SK-N-SH (cell line): ENCODE results near the gene OBSCN. TPM values are rescaled to one million over a fixed set of nuclear protein-coding genes. Genes with fewer than 3 reads are reported as not detected.

Experiments used
- CTCF ChIA-PET: fragments of 300-600, 350-600 bp; formaldehyde crosslinking; extraction: SDS; loops from one replicate; lab custom pipeline; 2021; lab: Yijun Ruan, JAX
- POLR2A ChIA-PET: fragments of 350-600 bp; sonication (Branson Sonifier 250); formaldehyde crosslinking; extraction: SDS; loops from one replicate; lab custom pipeline; 2020; ENCODE audit warnings: antibody characterized with exemption, inconsistent platforms; lab: Yijun Ruan, JAX
- DNase-seq: peaks from one replicate; pipeline ENCODE4 v3.0.0; 2012
- H2AFZ ChIP-seq: fragments of 200-600 bp; sonication (generic); 2 replicates; pipeline ENCODE4 v1.8.1; 2016; ENCODE audit warnings: antibody characterized with exemption, mild to moderate bottlenecking, low read depth
- H3F3A ChIP-seq: fragments of 200-600 bp; sonication (generic); replicated peaks from 2 replicates; pipeline ENCODE3; 2016; ENCODE audit warnings: antibody characterized with exemption, mild to moderate bottlenecking; ENCODE audit not compliant: insufficient read depth
- H3K27ac ChIP-seq, 2 experiments: fragments of 200-500 bp in 1 of 2; fragments of 200-600 bp in 1 of 2; sonication (Bioruptor generic) in 1 of 2; sonication (generic), shearing (Covaris generic) in 1 of 2; 2 replicates each; pipeline versions ENCODE4 v1.5.1 to v1.6.1; 2014 to 2016; ENCODE audit warnings: low read depth in 2 of 2, inconsistent platforms in 1 of 2, low read length in 1 of 2, mild to moderate bottlenecking in 1 of 2, mixed read lengths in 1 of 2
- H3K27me3 ChIP-seq: fragments of 200-600 bp; sonication (generic), shearing (Covaris generic); 2 replicates; pipeline ENCODE4 v1.6.1; 2016; ENCODE audit warnings: mixed run types; ENCODE audit not compliant: insufficient read depth
- H3K36me3 ChIP-seq, 2 experiments: fragments of 200-500 bp in 1 of 2; fragments of 200-600 bp in 1 of 2; sonication (Bioruptor generic) in 1 of 2; sonication (generic) in 1 of 2; replicated peaks in 1 of 2; 2 replicates each; pipeline versions ENCODE3 to v1.5.1; 2014 to 2016; ENCODE audit warnings: low read length in 1 of 2, mild to moderate bottlenecking in 1 of 2; ENCODE audit not compliant: insufficient read depth in 2 of 2, control insufficient read depth in 1 of 2
- H3K4me1 ChIP-seq, 2 experiments: fragments of 200-500 bp in 1 of 2; fragments of 200-600 bp in 1 of 2; sonication (Bioruptor generic) in 1 of 2; sonication (generic), shearing (Covaris generic) in 1 of 2; 2 replicates each; pipeline versions ENCODE4 v1.5.1 to v1.6.1; 2014 to 2016; ENCODE audit warnings: low read depth in 1 of 2, low read length in 1 of 2, mixed run types in 1 of 2; ENCODE audit not compliant: insufficient read depth in 2 of 2, control insufficient read depth in 1 of 2
- H3K4me2 ChIP-seq: fragments of 200-600 bp; sonication (generic), shearing (Covaris generic); 2 replicates; pipeline ENCODE4 v1.6.1; 2017; ENCODE audit warnings: mixed run types
- H3K4me3 ChIP-seq, 2 experiments: fragments of 200-500 bp in 1 of 2; fragments of 200-600 bp in 1 of 2; sonication (Bioruptor generic) in 1 of 2; sonication (generic), shearing (Covaris generic) in 1 of 2; 2 replicates each; pipeline versions ENCODE4 v1.5.1 to v1.8.1; 2014 to 2016; ENCODE audit warnings: low read depth in 2 of 2, inconsistent platforms in 1 of 2, low read length in 1 of 2, mild to moderate bottlenecking in 1 of 2, mixed read lengths in 1 of 2, moderate library complexity in 1 of 2
- H3K79me2 ChIP-seq: fragments of 200-600 bp; sonication (generic); 2 replicates; pipeline ENCODE4 v1.8.1; 2017; ENCODE audit warnings: mild to moderate bottlenecking; ENCODE audit not compliant: insufficient read depth
- H3K9ac ChIP-seq: fragments of 200-600 bp; sonication (generic); 2 replicates; pipeline ENCODE4 v1.6.1; 2017; ENCODE audit warnings: mixed run types
- H3K9me2 ChIP-seq: fragments of 200-600 bp; sonication (generic); 2 replicates; pipeline ENCODE4 v1.6.1; 2017; ENCODE audit warnings: mixed run types
- H3K9me3 ChIP-seq: fragments of 200-600 bp; sonication (generic); 2 replicates; pipeline ENCODE4 v1.6.1; 2017; ENCODE audit warnings: mixed run types, mild to moderate bottlenecking, moderate library complexity
- H4K20me1 ChIP-seq: fragments of 200-600 bp; sonication (generic); 2 replicates; pipeline ENCODE4 v1.6.1; 2017; ENCODE audit warnings: mild to moderate bottlenecking, mixed run types; ENCODE audit not compliant: insufficient read depth
- CHD2 ChIP-seq: fragments of 150-350 bp; IDR thresholded peaks from 2 replicates; pipeline ENCODE4 v1.6.1; 2018; ENCODE audit warnings: low read length; ENCODE audit not compliant: partially characterized antibody
- EP300 ChIP-seq, 2 experiments: IDR thresholded peaks; 2 replicates each; pipeline versions ENCODE4 v1.4.0 to v1.6.1; 2012; ENCODE audit warnings: borderline replicate concordance in 1 of 2, low read depth in 1 of 2, low read length in 1 of 2
- FOSL2 ChIP-seq: IDR thresholded peaks from 2 replicates; pipeline ENCODE4 v1.4.0; 2012; ENCODE audit warnings: low read depth, mild to moderate bottlenecking, moderate library complexity, borderline replicate concordance
- FOXJ3 ChIP-seq: sonication (generic); formaldehyde crosslinking; IDR thresholded peaks from 2 replicates; pipeline ENCODE4 v1.5.1; 2020; ENCODE audit warnings: mild to moderate bottlenecking, missing genetic modification reagents
- GABPA ChIP-seq: IDR thresholded peaks from 2 replicates; pipeline ENCODE4 v1.4.0; 2012; ENCODE audit warnings: low read depth, mild to moderate bottlenecking
- JUND ChIP-seq: IDR thresholded peaks from 2 replicates; pipeline ENCODE4 v1.4.0; 2012
- MEF2A ChIP-seq: IDR thresholded peaks from 2 replicates; pipeline ENCODE4 v1.4.0; 2012; ENCODE audit warnings: low read depth, borderline replicate concordance
- MXI1 ChIP-seq: IDR thresholded peaks from 2 replicates; pipeline ENCODE4 v1.6.1; 2012; ENCODE audit warnings: mild to moderate bottlenecking, low read depth, low read length, improper control_type of control experiment
- NFIC ChIP-seq: IDR thresholded peaks from 2 replicates; pipeline ENCODE4 v1.4.0; 2012; ENCODE audit warnings: borderline replicate concordance
- POLR2AphosphoS5 ChIP-seq: IDR thresholded peaks from 2 replicates; pipeline ENCODE4 v1.6.1; 2012; ENCODE audit warnings: low read depth, low read length
- RAD21 ChIP-seq: IDR thresholded peaks from 2 replicates; pipeline ENCODE4 v1.6.1; 2012; ENCODE audit warnings: mild to moderate bottlenecking, low read length
- RCOR1 ChIP-seq: fragments of 150-350 bp; IDR thresholded peaks from 2 replicates; pipeline ENCODE4 v1.6.1; 2017; ENCODE audit warnings: antibody characterized with exemption, low read length
- REST ChIP-seq: IDR thresholded peaks from 2 replicates; pipeline ENCODE4 v1.6.1; 2012; ENCODE audit warnings: mild to moderate bottlenecking, low read depth, low read length, moderate library complexity
- RXRA ChIP-seq: IDR thresholded peaks from 2 replicates; pipeline ENCODE4 v1.4.0; 2012; ENCODE audit warnings: low read depth, mild to moderate bottlenecking, borderline replicate concordance
- SIN3A ChIP-seq: IDR thresholded peaks from 2 replicates; pipeline ENCODE4 v1.6.1; 2012; ENCODE audit warnings: low read depth, mild to moderate bottlenecking, low read length, moderate library complexity, borderline replicate concordance
- SMC3 ChIP-seq: IDR thresholded peaks from 2 replicates; pipeline ENCODE4 v1.6.1; 2012; ENCODE audit warnings: low read depth, low read length, improper control_type of control experiment
- TAF1 ChIP-seq: IDR thresholded peaks from 2 replicates; pipeline ENCODE4 v1.6.1; 2012; ENCODE audit warnings: low read depth, mild to moderate bottlenecking, low read length, moderate library complexity, borderline replicate concordance
- TCF12 ChIP-seq: IDR thresholded peaks from 2 replicates; pipeline ENCODE4 v1.4.0; 2012
- USF1 ChIP-seq: IDR thresholded peaks from 2 replicates; pipeline ENCODE4 v1.4.0; 2012; ENCODE audit warnings: low read depth, borderline replicate concordance
- YY1 ChIP-seq: IDR thresholded peaks from 2 replicates; pipeline ENCODE4 v1.4.0; 2012; ENCODE audit warnings: low read depth, mild to moderate bottlenecking
- WGBS: methylation state at CpG from one replicate; pipeline ENCODE4 v1.1.6; 2017; ENCODE audit warnings: low lambda C conversion rate; 5-methylcytosine and 5-hydroxymethylcytosine counted together
- polyA plus RNA-seq, 3 experiments: library from polyadenylated mRNA; depleted of rRNA; stranded (reverse); fragments of >200 nt; gene quantifications; 2 replicates each; pipeline ENCODE4 v1.2.3, GENCODE V29; 2012
- TF ChIP-seq, protein P1 (sequence below): fragments of 150-350 bp; IDR thresholded peaks from 2 replicates; pipeline ENCODE4 v1.6.1; 2016; ENCODE audit warnings: mild to moderate bottlenecking, low read depth, low read length
- TF ChIP-seq, protein P2 (sequence below): fragments of 150-350 bp; IDR thresholded peaks from 2 replicates; pipeline ENCODE4 v1.6.1; 2017; ENCODE audit warnings: antibody characterized with exemption, low read length, low read depth, borderline replicate concordance
- TF ChIP-seq, protein P3 (sequence below): IDR thresholded peaks from 2 replicates; pipeline ENCODE4 v1.4.0; 2012; ENCODE audit warnings: low read depth

OBSCN gene
- polyA plus RNA-seq, 1 of the 3 experiments (the other 2 are of a cell fraction), result 4.0 TPM

DNA sequence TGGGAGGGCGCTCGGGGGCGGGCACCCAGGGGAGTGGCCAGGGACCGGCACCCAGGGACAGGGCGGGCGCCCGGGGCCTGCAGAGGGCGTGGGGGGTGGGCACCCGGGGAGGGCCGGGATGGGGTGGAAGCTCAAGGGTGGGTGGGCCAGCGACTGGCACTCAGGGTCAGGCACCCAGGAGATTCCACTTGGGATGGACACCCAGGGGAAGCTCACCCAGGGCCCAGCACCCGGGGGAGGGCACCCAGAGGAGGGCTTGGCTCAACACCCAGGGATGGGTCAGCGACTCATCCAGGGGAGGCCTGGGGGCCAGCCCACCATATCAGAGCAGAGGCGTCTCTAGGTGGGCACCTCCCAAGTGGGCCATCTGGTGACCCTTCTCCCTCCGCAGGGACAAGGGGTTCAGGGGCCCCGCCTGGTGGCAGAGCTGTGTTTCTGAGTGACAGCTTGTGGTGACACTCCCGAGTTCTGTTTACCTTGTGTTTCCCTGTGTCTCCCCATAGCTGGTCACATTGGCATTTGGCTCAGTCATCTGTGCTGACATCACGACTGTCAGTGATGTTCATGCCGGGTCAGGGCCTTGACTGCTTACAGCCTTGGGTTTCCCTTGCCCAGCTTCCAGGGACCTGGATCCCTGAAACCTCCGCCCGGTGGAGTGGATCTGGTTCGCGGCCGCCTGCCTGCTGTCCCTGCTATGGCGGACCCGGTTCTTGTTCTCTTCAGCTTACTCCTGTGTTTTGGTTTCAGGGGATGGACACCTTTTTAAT is 41.5 kb upstream of the OBSCN start (continued):
- TF ChIP-seq TAF1 (no peak), RAD21 (peak; percentile 36), FOXJ3 (CRISPR knock-in tag) (no peak), JUND (no peak), RCOR1 (no peak), MXI1 (peak; percentile 68), FOSL2 (no peak), CHD2 (no peak), TCF12 (no peak), NFIC (no peak), EP300 (IDR thresholded peaks at IDR 0.05; ENCODE audit: borderline replicate concordance in 1 of 2, low read depth in 1 of 2, low read length in 1 of 2) (no peak), GABPA (no peak)
- TF ChIP-seq, protein P1, sequence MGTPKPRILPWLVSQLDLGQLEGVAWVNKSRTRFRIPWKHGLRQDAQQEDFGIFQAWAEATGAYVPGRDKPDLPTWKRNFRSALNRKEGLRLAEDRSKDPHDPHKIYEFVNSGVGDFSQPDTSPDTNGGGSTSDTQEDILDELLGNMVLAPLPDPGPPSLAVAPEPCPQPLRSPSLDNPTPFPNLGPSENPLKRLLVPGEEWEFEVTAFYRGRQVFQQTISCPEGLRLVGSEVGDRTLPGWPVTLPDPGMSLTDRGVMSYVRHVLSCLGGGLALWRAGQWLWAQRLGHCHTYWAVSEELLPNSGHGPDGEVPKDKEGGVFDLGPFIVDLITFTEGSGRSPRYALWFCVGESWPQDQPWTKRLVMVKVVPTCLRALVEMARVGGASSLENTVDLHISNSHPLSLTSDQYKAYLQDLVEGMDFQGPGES, result no peak
- TF ChIP-seq, protein P2, sequence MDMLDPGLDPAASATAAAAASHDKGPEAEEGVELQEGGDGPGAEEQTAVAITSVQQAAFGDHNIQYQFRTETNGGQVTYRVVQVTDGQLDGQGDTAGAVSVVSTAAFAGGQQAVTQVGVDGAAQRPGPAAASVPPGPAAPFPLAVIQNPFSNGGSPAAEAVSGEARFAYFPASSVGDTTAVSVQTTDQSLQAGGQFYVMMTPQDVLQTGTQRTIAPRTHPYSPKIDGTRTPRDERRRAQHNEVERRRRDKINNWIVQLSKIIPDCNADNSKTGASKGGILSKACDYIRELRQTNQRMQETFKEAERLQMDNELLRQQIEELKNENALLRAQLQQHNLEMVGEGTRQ, result no peak

GRCh38 chr1:228168563-228169270 is 39.1 kb upstream of the OBSCN start:
- Histone ChIP-seq H2AFZ (no peak overlapping the region), H3K36me3 (no peaks in the 10 kb centered on the region), H3K27ac (no peak overlapping the region), H3K4me2 (no peak overlapping the region), H3K9me3 (no peaks in the 10 kb centered on the region), H3K79me2 (peaks cover 28% of the 10 kb centered on the region), H3K4me3 (no peak overlapping the region), H4K20me1 (no peaks in the 10 kb centered on the region), H3F3A (no peaks in the 10 kb centered on the region), H3K27me3 (no peaks in the 10 kb centered on the region), H3K9ac (no peak overlapping the region), H3K9me2 (no peaks in the 10 kb centered on the region), H3K4me1 (peaks cover 13 to 15% of the 10 kb centered on the region in 2 experiments; a peak in 3 of 4 replicates)
- CTCF ChIA-PET, result interaction anchor here (1.5 to 5.5 kb wide), 2 partner anchors 11 to 169 kb away, joined by 3 to 54 read pairs; no protein-coding TSS in a partner anchor
- WGBS, result 75% methylated on average over 8 of the region's 12 CpGs
- DNase-seq, result no peak
- POLR2A ChIA-PET, result no interaction called here
- TF ChIP-seq TAF1 (no peak), REST (no peak), POLR2AphosphoS5 (no peak), MEF2A (no peak), RXRA (no peak), RAD21 (no peak), GABPA (no peak), SIN3A (no peak), SMC3 (no peak), USF1 (no peak), YY1 (no peak)
- TF ChIP-seq, protein P3, sequence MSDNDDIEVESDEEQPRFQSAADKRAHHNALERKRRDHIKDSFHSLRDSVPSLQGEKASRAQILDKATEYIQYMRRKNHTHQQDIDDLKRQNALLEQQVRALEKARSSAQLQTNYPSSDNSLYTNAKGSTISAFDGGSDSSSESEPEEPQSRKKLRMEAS, result no peak
- TF ChIP-seq, protein P2, result no peak
